T-helper 2 cell treated with Interferon-gamma antibody and Interleukin-4, amounts not matched to agents 5 μg/mL and 100 μg/mL, for 36 hours (primary cell): ENCODE measurements around the gene ZNF689.
"Not testable (repeated sequence)": the region's sequence is repeated elsewhere in the genome, so short reads cannot be mapped to it uniquely, and the experiment has no call there.

Experiments
- DNase-seq: peaks from one replicate; pipeline ENCODE4 v3.0.0; 2021; ENCODE audit warnings: low spot score
- H3K27ac Mint-ChIP-seq: one replicate; pipeline ENCODE4 v1.8.0; 2021; ENCODE audit warnings: mild to moderate bottlenecking, mixed read lengths
- H3K27me3 Mint-ChIP-seq: one replicate; pipeline ENCODE4 v1.8.0; 2021; ENCODE audit warnings: low read depth, mixed read lengths
- H3K36me3 Mint-ChIP-seq: one replicate; pipeline ENCODE4 v1.8.0; 2021; ENCODE audit warnings: low read depth, mixed read lengths
- H3K4me1 Mint-ChIP-seq: one replicate; pipeline ENCODE4 v1.8.0; 2021; ENCODE audit warnings: low read depth, mixed read lengths
- H3K4me3 Mint-ChIP-seq: one replicate; pipeline ENCODE4 v1.8.0; 2022; ENCODE audit warnings: mild to moderate bottlenecking, moderate library complexity, mixed read lengths
- H3K9me3 Mint-ChIP-seq: one replicate; pipeline ENCODE4 v1.8.0; 2021; ENCODE audit warnings: mixed read lengths

The ZNF689 gene

GRCh38 chr16:30600929-30601328 lies 9.3 kb downstream of the ZNF689 start:
- peaks cover 22% of the 10 kb centered on the region for H3K36me3 Mint-ChIP-seq
- no peak overlapping the region for H3K27ac Mint-ChIP-seq
- peaks cover 9% of the 10 kb centered on the region for H3K4me1 Mint-ChIP-seq
- no peak overlapping the region for H3K4me3 Mint-ChIP-seq
- DNase-seq, result no peak
- H3K27me3 Mint-ChIP-seq, result no peaks in the 10 kb centered on the region
- no peaks in the 10 kb centered on the region for H3K9me3 Mint-ChIP-seq

GRCh38 chr16:30600215-30600614 lies 10.0 kb downstream of the ZNF689 start:
- Mint-ChIP-seq H3K36me3 (peaks cover 18% of the 10 kb centered on the region), H3K9me3 (no peaks in the 10 kb centered on the region)

GRCh38 chr16:30592871-30593270 lies 17.3 kb downstream of the ZNF689 start:
- H3K27ac Mint-ChIP-seq, result peak overlapping the region; percentile 15
- H3K27me3 Mint-ChIP-seq, result no peaks in the 10 kb centered on the region
- H3K36me3 Mint-ChIP-seq, result peaks cover 10% of the 10 kb centered on the region
- no peak overlapping the region for H3K4me3 Mint-ChIP-seq
- DNase-seq, result no peak
- H3K9me3 Mint-ChIP-seq, result no peaks in the 10 kb centered on the region
- H3K4me1 Mint-ChIP-seq, result peaks cover 5% of the 10 kb centered on the region

More at GRCh38 chr16:30600215-30600614, 10.0 kb downstream of the ZNF689 start:
- peaks cover 9% of the 10 kb centered on the region for H3K4me1 Mint-ChIP-seq
- H3K27ac Mint-ChIP-seq, result no peak overlapping the region
- DNase-seq, result no peak
- H3K4me3 Mint-ChIP-seq, result no peak overlapping the region
- H3K27me3 Mint-ChIP-seq, result no peaks in the 10 kb centered on the region

GRCh38 chr16:30590869-30591268 lies 19.3 kb downstream of the ZNF689 start:
- H3K27ac Mint-ChIP-seq, H3K27me3 Mint-ChIP-seq, H3K9me3 Mint-ChIP-seq, H3K4me3 Mint-ChIP-seq, DNase-seq: not testable (repeated sequence)
- Mint-ChIP-seq H3K4me1 (peaks cover 11% of the 10 kb centered on the region), H3K36me3 (peaks cover 19% of the 10 kb centered on the region)

GRCh38 chr16:30589582-30589981 lies 20.6 kb downstream of the ZNF689 start:
- H3K27ac Mint-ChIP-seq, H3K9me3 Mint-ChIP-seq, DNase-seq, H3K27me3 Mint-ChIP-seq, H3K4me3 Mint-ChIP-seq: not testable (repeated sequence)
- Mint-ChIP-seq H3K4me1 (peaks cover 15% of the 10 kb centered on the region), H3K36me3 (peaks cover 23% of the 10 kb centered on the region)

- peaks cover 21% of the 10 kb centered on the region for H3K36me3 Mint-ChIP-seq
- no peaks in the 10 kb centered on the region for H3K9me3 Mint-ChIP-seq
- DNase-seq, result no peak
- H3K4me1 Mint-ChIP-seq, result peaks cover 20% of the 10 kb centered on the region
- H3K27ac Mint-ChIP-seq, result no peak overlapping the region
- no peaks in the 10 kb centered on the region for H3K27me3 Mint-ChIP-seq
- H3K4me3 Mint-ChIP-seq, result no peak overlapping the region
These were observed 21.5 kb downstream of the ZNF689 start for GRCh38 chr16:30588651-30589050.

- Mint-ChIP-seq H3K9me3 (no peaks in the 10 kb centered on the region), H3K36me3 (peaks cover 29% of the 10 kb centered on the region), H3K27me3 (no peaks in the 10 kb centered on the region), H3K27ac (peak within 1 kb of the TSS; percentile 82), H3K4me1 (peaks cover 18% of the 10 kb centered on the region), H3K4me3 (peak within 1 kb of the TSS; percentile 91)
- DNase-seq, result peak; percentile 94
These were observed 24.6 kb downstream of the ZNF689 start, which contains the start of gene ZNF785 for GRCh38 chr16:30585400-30586191. TSS of gene ZNF785 (minus strand) at chr16:30585697. CDS start at chr16:30585611, 86 bp downstream.

GRCh38 chr16:30585022-30585399 lies 25.2 kb downstream of the ZNF689 start:
- peak overlapping the region; percentile 91 for H3K4me3 Mint-ChIP-seq
- H3K36me3 Mint-ChIP-seq, result peaks cover 29% of the 10 kb centered on the region
- no peaks in the 10 kb centered on the region for H3K9me3 Mint-ChIP-seq
- DNase-seq, result no peak
- H3K27me3 Mint-ChIP-seq, result no peaks in the 10 kb centered on the region
- peak overlapping the region; percentile 78 for H3K27ac Mint-ChIP-seq
- peaks cover 18% of the 10 kb centered on the region for H3K4me1 Mint-ChIP-seq

- Mint-ChIP-seq H3K4me1 (peaks cover 15% of the 10 kb centered on the region), H3K36me3 (peaks cover 26% of the 10 kb centered on the region), H3K9me3 (no peaks in the 10 kb centered on the region), H3K4me3 (peak overlapping the region; percentile 24), H3K27me3 (no peaks in the 10 kb centered on the region), H3K27ac (no peak overlapping the region)
- no peak for DNase-seq
These were observed 27.4 kb downstream of the ZNF689 start for GRCh38 chr16:30582611-30583340.

- Mint-ChIP-seq H3K4me1 (peaks cover 9% of the 10 kb centered on the region), H3K9me3 (no peaks in the 10 kb centered on the region), H3K27me3 (no peaks in the 10 kb centered on the region), H3K27ac (no peak overlapping the region), H3K4me3 (no peak overlapping the region), H3K36me3 (peaks cover 20% of the 10 kb centered on the region)
- no peak for DNase-seq
These were observed 28.7 kb downstream of the ZNF689 start for GRCh38 chr16:30581457-30581856.

- Mint-ChIP-seq H3K4me3 (peak overlapping the region; percentile 32), H3K27me3 (no peaks in the 10 kb centered on the region), H3K4me1 (peaks cover 21% of the 10 kb centered on the region), H3K27ac (peak overlapping the region; percentile 20), H3K36me3 (peaks cover 15% of the 10 kb centered on the region), H3K9me3 (no peaks in the 10 kb centered on the region)
- no peak for DNase-seq
These were observed 35.5 kb downstream of the ZNF689 start for GRCh38 chr16:30574678-30575077.

GRCh38 chr16:30571445-30572322 lies 38.5 kb downstream of the ZNF689 start, which contains the start of gene ZNF688:
TSS of gene ZNF688 (minus strand) at chr16:30571714. CDS start at chr16:30571629, 85 bp downstream.
- Mint-ChIP-seq H3K27me3 (no peaks in the 10 kb centered on the region), H3K9me3 (no peaks in the 10 kb centered on the region), H3K36me3 (peaks cover 11% of the 10 kb centered on the region), H3K4me1 (peaks cover 41% of the 10 kb centered on the region), H3K27ac (peak within 1 kb of the TSS; percentile 94), H3K4me3 (peak within 1 kb of the TSS; percentile 97)
- DNase-seq, result peak; percentile 93

GRCh38 chr16:30570636-30571444 lies 39.3 kb downstream of the ZNF689 start:
- peaks cover 46% of the 10 kb centered on the region for H3K4me1 Mint-ChIP-seq
- no peaks in the 10 kb centered on the region for H3K27me3 Mint-ChIP-seq
- H3K4me3 Mint-ChIP-seq, result peak overlapping the region; percentile 89
- no peaks in the 10 kb centered on the region for H3K9me3 Mint-ChIP-seq
- no peak for DNase-seq
- H3K36me3 Mint-ChIP-seq, result peaks cover 10% of the 10 kb centered on the region
- peak overlapping the region; percentile 85 for H3K27ac Mint-ChIP-seq
